GM23338 (cell line): Measurements from ENCODE around the gene CABLES2.

Experiments used
- POLR2AphosphoS5 ChIP-seq: IDR thresholded peaks from 2 replicates; pipeline ENCODE4 v1.6.1; 2016; ENCODE audit warnings: antibody characterized with exemption, low read depth
- TF ChIP-seq, protein P1 (sequence below), 2 experiments: fragments of 200-600 bp in 1 of 2; sonication (generic) in 1 of 2; conservative IDR thresholded peaks; 2 replicates each; pipeline versions ENCODE4 v1.5.1 to v1.6.1; 2016 to 2017; ENCODE audit warnings: antibody characterized with exemption in 2 of 2, low read depth in 2 of 2, mild to moderate bottlenecking in 2 of 2, moderate library complexity in 1 of 2

DNA sequence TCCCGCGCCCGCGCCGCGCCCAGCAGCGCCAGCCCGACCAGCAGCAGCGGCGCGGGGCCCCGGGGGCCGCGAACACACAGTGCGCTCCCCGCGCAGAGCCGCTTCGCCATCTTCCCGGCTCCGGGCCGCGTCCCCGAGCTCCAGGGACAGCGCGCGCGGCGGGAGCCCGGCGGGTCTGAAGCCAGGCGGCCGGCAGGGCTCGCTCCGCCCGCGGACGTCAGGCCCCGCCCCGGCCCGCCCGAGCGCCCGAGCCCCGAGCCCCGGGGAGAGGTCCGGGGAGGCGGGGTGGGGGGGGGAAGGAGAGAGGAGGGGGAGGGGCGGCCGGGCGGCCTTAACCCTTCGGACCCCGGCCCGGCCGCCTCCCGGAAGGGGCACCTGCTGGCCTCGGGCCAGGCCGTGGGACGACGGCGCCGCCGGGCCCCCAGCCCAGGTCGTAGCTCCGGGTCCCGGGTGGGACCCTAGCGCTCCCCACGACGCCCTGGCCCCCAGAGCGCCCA lies 39.9 kb downstream of the CABLES2 start, which contains the start of gene LAMA5:
- peak; percentile 67 for TF ChIP-seq POLR2AphosphoS5
- TF ChIP-seq, protein P1, sequence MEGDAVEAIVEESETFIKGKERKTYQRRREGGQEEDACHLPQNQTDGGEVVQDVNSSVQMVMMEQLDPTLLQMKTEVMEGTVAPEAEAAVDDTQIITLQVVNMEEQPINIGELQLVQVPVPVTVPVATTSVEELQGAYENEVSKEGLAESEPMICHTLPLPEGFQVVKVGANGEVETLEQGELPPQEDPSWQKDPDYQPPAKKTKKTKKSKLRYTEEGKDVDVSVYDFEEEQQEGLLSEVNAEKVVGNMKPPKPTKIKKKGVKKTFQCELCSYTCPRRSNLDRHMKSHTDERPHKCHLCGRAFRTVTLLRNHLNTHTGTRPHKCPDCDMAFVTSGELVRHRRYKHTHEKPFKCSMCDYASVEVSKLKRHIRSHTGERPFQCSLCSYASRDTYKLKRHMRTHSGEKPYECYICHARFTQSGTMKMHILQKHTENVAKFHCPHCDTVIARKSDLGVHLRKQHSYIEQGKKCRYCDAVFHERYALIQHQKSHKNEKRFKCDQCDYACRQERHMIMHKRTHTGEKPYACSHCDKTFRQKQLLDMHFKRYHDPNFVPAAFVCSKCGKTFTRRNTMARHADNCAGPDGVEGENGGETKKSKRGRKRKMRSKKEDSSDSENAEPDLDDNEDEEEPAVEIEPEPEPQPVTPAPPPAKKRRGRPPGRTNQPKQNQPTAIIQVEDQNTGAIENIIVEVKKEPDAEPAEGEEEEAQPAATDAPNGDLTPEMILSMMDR (conservative IDR thresholded peaks at IDR 0.05; ENCODE audit: low read depth in 2 of 2) = no peak
